ENCODE data around the gene GGPS1. TPM values are rescaled to one million over a fixed set of nuclear protein-coding genes. Genes with fewer than 3 reads are reported as not detected.
A peak's percentile ranks its signal among the peaks of the same experiment; 100 is the strongest.

Gene GGPS1
- total RNA-seq, 4 donors from 2014 or later, result 6.0 to 17.0 (median 14.1) TPM

DNA sequence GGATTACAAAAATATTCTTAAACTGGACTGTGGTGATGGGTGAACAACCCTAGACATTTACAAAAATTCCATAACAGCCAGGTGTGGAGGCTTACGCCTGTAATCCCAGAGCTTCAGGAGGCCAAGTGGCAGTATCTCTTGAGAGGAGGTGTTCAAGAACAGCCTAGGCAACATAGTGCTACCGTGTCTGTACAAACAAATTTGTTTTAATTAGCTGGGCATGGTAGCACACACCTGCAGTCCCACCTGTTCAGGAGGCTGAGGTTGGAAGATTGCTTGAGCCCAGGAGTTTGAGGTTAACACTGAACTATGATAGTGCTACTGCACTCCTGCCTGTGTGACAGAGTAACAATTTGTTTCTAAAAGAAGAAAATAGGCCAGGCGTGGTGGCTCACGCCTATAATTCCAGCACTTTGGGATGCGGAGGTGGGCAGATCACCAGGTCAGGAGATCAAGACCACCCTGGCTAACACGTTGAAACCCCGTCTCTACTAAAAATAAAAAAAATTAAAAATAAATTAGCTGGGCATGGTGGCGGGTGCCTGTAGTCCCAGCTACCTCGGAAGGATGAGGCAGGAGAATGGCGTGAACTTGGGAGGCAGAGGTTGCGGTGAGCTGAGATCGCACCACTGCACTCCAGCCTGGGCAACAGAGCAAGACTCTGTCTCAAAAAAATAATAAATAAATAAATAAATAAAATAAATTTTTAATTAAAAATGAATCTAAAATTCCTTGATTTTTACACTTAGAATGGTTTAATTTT is 37.4 kb upstream of the GGPS1 start:
- Histone ChIP-seq H3K4me3 (no peak overlapping the region), H3K36me3 (no peaks in the 10 kb centered on the region), H3K27me3 (no peaks in the 10 kb centered on the region), H3K27ac (no peak overlapping the region), H3K4me1 (peaks cover 0 to 79% (median 5%) of the 10 kb centered on the region in 3 donors), H3K9me3 (no peaks in the 10 kb centered on the region)
- intact Hi-C loops (cut with DNase I), result no loop called here
- WGBS, 2 donors, result 89 to 92% methylated on average over 12 of the region's 12 CpGs
- TF ChIP-seq, protein P1, sequence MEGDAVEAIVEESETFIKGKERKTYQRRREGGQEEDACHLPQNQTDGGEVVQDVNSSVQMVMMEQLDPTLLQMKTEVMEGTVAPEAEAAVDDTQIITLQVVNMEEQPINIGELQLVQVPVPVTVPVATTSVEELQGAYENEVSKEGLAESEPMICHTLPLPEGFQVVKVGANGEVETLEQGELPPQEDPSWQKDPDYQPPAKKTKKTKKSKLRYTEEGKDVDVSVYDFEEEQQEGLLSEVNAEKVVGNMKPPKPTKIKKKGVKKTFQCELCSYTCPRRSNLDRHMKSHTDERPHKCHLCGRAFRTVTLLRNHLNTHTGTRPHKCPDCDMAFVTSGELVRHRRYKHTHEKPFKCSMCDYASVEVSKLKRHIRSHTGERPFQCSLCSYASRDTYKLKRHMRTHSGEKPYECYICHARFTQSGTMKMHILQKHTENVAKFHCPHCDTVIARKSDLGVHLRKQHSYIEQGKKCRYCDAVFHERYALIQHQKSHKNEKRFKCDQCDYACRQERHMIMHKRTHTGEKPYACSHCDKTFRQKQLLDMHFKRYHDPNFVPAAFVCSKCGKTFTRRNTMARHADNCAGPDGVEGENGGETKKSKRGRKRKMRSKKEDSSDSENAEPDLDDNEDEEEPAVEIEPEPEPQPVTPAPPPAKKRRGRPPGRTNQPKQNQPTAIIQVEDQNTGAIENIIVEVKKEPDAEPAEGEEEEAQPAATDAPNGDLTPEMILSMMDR (IDR thresholded peaks at IDR 0.05), result no peak
- TF ChIP-seq POLR2A (IDR thresholded peaks at IDR 0.05), result no peak
- DNase-seq, result no peak

DNA sequence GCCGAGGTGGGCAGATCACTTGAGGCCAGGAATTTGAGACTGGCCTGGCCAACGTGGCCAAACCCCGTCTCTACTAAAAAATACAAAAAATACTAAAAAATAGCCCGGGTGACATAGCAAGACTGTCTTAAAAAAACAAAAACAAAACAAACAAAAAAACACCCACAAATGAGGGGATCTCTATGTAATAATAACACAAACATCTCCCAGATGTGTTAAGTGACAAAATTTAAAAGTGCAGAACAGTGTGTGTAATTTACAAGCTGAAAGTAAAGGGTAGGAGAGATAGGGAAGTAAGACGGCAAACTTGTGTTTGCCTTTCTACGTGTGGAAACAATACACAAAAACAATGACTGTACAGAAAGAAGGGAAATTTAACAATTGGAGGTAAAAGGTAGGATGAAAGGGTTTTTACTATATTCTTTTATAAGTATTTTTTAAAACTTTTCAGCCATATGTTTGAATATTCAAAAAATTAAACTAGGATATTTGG is 36.7 kb upstream of the GGPS1 start:
- H3K4me1 ChIP-seq, result peaks cover 0 to 78% (median 3%) of the 10 kb centered on the region in 3 donors
- H3K9me3 ChIP-seq, result no peaks in the 10 kb centered on the region
- no peaks in the 10 kb centered on the region for H3K36me3 ChIP-seq
- no peak overlapping the region for H3K4me3 ChIP-seq
- H3K27ac ChIP-seq, result no peak overlapping the region
- intact Hi-C loops (cut with DNase I), result no loop called here
- no peak for TF ChIP-seq POLR2A (IDR thresholded peaks at IDR 0.05)
- no peak for DNase-seq
- no peaks in the 10 kb centered on the region for H3K27me3 ChIP-seq
- WGBS, 2 donors, result 62 to 69% methylated on average over 6 of the region's 6 CpGs

DNA sequence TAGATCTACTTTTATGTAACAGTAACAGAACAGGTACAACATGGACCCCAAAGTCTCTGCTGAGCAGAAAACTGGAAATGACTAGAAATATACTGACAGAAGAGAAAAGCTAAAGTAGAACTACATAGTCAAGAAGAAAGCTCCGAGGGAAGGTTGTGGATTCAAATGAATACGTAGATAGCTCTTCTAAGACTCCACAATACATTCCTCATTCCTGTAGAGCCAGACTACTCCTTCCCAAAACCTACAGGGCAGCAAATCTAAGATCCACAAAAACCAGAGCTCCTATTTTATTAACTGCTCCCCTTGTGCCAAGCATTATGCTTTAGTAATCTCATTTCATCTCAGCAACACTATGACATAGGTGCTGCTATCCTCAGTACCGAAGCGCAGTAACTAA is 35.6 kb upstream of the GGPS1 start:
- intact Hi-C loops (cut with DNase I), result no loop called here
- H3K27me3 ChIP-seq, result no peaks in the 10 kb centered on the region
- 92% methylated on average over 4 of the region's 4 CpGs for WGBS, 2 donors
- H3K27ac ChIP-seq, result no peak overlapping the region
- no peak overlapping the region for H3K4me3 ChIP-seq
- no peaks in the 10 kb centered on the region for H3K9me3 ChIP-seq
- H3K36me3 ChIP-seq, result no peaks in the 10 kb centered on the region
- peaks cover 0 to 67% (median 3%) of the 10 kb centered on the region in 3 donors for H3K4me1 ChIP-seq
- no peak for DNase-seq
- TF ChIP-seq POLR2A (IDR thresholded peaks at IDR 0.05), result no peak
- TF ChIP-seq, protein P1 (IDR thresholded peaks at IDR 0.05), result no peak

DNA sequence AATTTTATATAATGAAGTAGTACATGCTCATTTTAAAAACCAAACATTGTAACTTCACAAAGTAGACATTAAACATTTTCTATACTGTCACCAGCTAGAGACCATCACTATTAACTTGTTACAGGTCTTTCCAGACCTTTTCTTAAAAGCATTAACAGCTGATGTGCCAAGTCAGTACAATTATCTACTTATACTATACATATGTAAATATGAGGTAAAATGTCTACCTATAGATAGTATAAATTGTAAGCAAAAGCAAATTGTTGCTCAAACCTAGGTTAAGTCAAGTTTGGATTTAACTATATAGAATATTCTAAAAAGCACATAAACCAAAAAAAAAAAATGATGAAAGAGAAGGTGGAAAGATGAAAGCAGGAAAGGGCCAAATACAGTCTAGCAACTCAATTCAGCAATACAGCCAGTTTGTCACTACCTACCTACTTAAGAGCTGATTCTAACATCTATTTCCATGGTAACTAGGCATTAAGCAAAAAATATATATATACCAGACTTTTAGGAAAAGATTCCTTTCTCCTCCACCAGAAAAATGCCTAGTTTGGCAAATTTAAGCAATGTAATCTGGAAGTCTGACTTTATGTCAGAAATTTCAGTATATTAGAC is 34.9 kb upstream of the GGPS1 start:
- H3K4me3 ChIP-seq, result no peak overlapping the region
- intact Hi-C loops (cut with DNase I), result no loop called here
- no peaks in the 10 kb centered on the region for H3K36me3 ChIP-seq
- peaks cover 0 to 61% (median 3%) of the 10 kb centered on the region in 3 donors for H3K4me1 ChIP-seq
- no peaks in the 10 kb centered on the region for H3K27me3 ChIP-seq
- H3K9me3 ChIP-seq, result no peaks in the 10 kb centered on the region
- DNase-seq, result no peak
- no peak overlapping the region for H3K27ac ChIP-seq
- TF ChIP-seq, protein P1 (IDR thresholded peaks at IDR 0.05), result no peak
- no peak for TF ChIP-seq POLR2A (IDR thresholded peaks at IDR 0.05)

DNA sequence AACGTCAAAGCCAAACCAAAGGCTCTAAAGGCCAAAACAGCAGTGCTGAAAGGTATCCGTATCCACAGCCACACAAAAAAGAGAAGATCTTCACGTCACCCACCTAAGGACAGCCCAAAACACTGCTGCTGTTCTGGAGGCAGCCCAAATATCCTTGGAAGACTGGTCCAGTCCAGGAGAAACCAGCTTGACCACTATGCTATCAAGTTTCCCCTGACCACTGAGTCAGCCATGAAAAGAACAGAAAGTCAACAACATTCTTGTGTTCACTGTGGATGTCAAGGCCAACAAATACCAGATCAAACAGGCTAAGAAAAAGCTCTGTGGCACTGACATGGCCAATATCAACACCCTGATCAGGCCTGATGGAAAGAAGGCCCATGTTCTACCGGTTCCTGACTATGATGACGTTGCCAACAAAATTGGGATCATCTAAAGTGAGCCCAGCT is 32.4 kb upstream of the GGPS1 start:
- Histone ChIP-seq H3K27ac (peak overlapping the region in 2 of 4 donors; percentile 39 to 47), H3K4me3 (no peak overlapping the region), H3K36me3 (no peaks in the 10 kb centered on the region), H3K4me1 (peaks cover 3 to 64% (median 5%) of the 10 kb centered on the region in 3 donors), H3K9me3 (no peaks in the 10 kb centered on the region), H3K27me3 (no peaks in the 10 kb centered on the region)
- TF ChIP-seq, protein P1 (IDR thresholded peaks at IDR 0.05), result no peak
- TF ChIP-seq POLR2A (IDR thresholded peaks at IDR 0.05), result no peak
- DNase-seq, result no peak
- intact Hi-C loops (cut with DNase I), result no loop called here
- WGBS, 2 donors, result 76 to 84% methylated on average over 5 of the region's 5 CpGs
